ENCODE results near the gene PGM5.
"Not testable (repeated sequence)": the region's sequence is repeated elsewhere in the genome, so short reads cannot be mapped to it uniquely, and the experiment has no call there.

PGM5 gene

GRCh38 chr9:68377723-68378122 lies 21.3 kb downstream of the PGM5 start:
- not testable (repeated sequence) for DNase-seq (ENCODE audit: low spot score)

- not testable (repeated sequence) for DNase-seq (ENCODE audit: low spot score)
Measured at GRCh38 chr9:68383894-68384293, 27.5 kb downstream of the PGM5 start.

DNA sequence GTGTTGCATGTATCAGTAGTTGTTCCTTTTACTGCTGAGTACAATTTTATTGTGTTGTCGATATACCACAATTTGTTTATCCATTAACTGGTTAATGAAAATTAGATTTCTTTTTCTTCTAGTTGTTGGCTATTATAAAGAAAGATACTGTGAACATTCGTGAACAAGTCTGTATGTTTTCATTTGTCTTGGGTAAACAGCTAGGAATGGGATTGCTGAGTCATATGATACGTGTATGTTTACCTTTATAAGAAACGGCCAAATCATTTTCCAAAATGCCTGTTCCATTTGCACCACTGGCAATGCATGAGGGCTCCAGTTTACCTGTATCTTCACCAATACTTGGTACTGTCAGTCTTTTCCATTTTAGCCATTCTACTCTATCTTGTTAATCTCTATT lies 33.1 kb downstream of the PGM5 start:
- not testable (repeated sequence) for DNase-seq (ENCODE audit: low spot score)

DNA sequence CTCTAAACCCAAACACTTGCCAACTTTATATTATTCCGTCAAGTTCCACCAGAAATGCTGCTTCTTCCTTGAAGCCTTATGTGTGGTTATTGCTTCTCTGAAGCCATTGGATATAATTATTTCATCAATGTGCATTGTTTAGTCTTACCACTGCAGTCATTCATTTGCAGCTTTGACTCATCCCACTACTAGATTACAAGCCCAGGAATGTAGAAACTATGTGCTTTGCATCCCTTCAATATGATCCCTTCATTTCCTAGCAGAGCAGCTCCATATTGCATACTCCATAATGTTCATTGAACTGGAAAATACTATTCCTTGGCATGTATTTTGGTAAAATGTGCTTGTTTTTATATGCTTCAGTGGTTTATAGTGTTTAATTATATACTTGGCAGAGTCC lies 34.3 kb downstream of the PGM5 start:
- not testable (repeated sequence) for DNase-seq (ENCODE audit: low spot score)

- DNase-seq (ENCODE audit: low spot score), result not testable (repeated sequence)
Measured at GRCh38 chr9:68396411-68397094, 40.1 kb downstream of the PGM5 start.

DNA sequence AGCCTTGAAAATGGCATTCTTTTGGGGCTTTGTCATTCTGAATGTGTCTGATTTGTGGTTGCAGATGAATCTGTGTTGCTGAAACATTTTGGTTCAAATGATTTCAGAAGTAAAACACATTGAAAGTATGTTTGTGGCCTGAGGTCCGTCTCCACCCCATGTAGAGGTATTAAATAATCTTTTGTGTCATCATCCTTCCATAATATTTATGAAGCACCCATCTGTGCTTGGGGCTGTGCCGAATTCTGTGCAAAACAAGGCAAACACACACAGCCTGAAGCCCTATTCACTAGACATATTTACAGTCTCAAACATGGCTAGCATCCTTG lies 40.6 kb downstream of the PGM5 start:
- not testable (repeated sequence) for DNase-seq (ENCODE audit: low spot score)

DNA sequence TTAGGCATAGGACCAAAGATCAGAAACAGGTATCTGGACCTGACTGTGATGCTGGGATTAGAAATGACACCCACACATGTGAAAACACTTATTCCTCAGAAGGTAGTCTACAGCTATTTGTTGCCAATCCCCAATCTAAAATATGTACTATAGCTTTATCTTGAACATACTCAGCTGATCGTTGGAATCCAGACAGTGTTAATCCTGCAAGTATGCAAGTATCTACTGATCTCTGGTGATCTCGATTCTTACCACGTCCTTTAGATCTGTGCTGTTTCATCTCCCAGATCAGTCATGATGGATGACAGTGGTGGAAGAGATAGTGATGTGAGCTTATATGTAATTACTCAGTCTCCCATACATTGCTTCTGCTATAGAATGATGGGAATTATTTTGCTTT lies 41.4 kb downstream of the PGM5 start:
- DNase-seq (ENCODE audit: low spot score), result not testable (repeated sequence)

- not testable (repeated sequence) for DNase-seq (ENCODE audit: low spot score)
Measured at GRCh38 chr9:68398324-68398723, 41.9 kb downstream of the PGM5 start.

GRCh38 chr9:68404421-68405185 lies 48.2 kb downstream of the PGM5 start:
- not testable (repeated sequence) for DNase-seq (ENCODE audit: low spot score)

DNA sequence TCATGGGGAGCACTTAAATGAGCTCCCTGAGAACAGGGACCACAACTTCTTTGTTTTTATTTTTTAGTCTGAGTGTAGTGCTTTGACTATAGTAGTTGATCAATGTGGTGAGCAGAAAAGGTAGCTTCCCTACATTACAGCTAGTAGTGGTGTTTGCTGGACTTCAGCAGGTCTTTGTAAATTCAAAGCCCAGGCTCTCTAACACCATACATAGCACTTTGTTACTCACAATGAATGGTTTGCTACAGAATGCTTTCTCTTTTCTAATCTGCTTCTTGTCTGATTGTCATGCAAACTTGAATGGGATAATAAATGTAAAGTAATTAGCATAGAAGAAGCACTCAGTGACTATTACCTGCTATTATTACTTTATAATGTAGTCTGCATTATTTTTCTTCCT lies 55.5 kb downstream of the PGM5 start:
- DNase-seq (ENCODE audit: low spot score), result not testable (repeated sequence)

GRCh38 chr9:68412754-68413153 lies 56.3 kb downstream of the PGM5 start:
- not testable (repeated sequence) for DNase-seq (ENCODE audit: low spot score)

DNA sequence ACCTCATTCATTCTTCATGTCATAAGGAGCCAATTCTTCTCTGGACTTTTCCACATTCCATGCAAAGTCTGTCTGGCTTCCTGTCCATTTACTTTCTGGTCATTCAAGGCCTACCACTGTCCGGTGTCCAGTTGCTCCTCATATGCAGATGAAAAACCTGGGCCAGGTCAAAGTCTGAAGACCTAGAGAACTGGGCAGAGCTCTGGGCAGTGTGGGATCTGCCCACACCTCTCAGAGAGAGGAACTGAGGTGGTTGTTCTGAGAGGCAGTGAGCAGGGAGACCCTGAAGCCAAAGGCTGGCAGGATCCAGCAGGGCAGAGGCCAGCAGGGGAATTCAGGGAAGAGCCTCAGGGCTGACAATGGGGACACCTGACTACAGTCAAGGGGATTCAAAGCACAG lies 58.7 kb downstream of the PGM5 start:
- not testable (repeated sequence) for DNase-seq (ENCODE audit: low spot score)

GRCh38 chr9:68416936-68417564 lies 60.6 kb downstream of the PGM5 start:
- peak; percentile 53 for DNase-seq (ENCODE audit: low spot score)

GRCh38 chr9:68417762-68418161 lies 61.4 kb downstream of the PGM5 start:
- DNase-seq (ENCODE audit: low spot score), result no peak

GRCh38 chr9:68418259-68418845 lies 61.9 kb downstream of the PGM5 start:
- no peak for DNase-seq (ENCODE audit: low spot score)

DNA sequence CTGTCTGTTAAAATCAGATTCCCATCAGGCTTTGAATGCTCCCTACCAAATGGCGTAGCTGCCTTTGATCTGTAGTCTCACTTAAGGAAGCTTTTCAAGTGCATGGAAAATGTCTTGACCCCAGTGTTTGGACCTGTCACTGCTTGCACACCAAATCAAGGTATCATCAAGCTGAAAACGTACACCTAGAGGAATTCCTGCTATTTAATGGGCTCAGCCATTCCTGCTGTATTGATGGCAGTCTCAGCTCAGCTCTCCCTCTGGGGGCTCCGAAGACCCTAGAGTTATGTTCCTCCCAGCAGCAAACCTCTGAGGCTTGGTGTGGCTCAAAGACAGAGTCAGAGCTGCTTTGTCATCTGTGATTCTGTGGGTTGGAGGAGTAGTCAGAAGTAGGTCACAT lies 63.5 kb downstream of the PGM5 start:
- DNase-seq (ENCODE audit: low spot score), result no peak

DNA sequence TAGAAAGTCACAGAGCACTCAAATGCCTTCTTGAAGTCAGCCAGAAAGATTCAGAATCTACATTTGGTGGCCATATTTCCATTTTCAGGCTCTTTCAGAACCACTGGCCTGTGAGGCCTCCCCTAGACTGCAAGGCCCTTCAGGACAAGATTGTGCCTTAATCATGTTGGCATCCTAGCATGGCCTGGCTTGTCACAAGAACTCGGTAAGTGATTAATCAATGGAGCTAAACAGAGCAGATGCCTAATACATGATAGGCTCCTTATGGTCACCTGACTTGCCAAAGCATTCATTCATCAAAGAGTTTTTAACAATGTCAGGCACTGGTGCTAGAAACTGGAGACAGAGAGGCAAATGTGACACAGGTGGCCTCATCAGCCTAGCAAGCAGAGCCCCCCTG lies 70.3 kb downstream of the PGM5 start:
- DNase-seq (ENCODE audit: low spot score), result no peak

GRCh38 chr9:68427216-68427977 lies 71.0 kb downstream of the PGM5 start:
- DNase-seq (ENCODE audit: low spot score), result no peak

DNA sequence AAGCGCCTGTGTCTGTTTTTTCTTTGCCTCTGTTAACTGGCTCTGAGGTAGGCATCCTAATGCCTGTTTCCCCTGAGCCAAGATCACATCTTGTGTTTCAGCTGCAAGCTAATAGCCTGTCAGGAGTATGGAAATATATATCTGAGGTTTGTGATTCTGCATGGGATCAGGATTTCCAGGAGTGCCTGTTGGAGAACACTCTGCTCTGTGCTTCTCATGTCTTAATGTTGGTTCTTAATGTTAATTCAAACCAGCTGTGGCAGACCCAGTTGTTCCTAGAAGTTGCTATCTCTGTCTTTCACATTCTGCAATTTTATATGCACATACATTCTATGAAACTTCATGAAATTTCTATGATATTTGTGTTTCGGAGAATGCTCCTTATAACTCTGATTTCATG lies 72.1 kb downstream of the PGM5 start:
- no peak for DNase-seq (ENCODE audit: low spot score)

DNA sequence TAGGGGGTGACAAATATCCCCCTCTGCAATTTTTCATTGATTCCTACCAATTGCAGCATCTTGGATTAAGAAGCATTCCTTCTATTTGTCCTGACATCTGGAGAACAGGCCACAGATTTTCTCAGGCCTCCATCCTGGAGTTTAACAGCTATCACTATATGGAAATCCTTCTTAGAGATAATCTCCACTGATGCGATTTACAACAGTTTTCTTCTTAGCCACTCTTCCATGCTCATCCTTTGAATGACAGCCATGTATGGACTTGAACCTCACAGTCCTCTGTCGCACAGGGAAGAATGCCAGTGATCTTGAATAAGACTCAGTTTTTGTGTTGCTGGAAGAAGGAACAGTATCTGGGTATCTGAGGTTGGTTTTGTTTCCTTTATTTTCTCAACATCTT lies 73.2 kb downstream of the PGM5 start:
- DNase-seq (ENCODE audit: low spot score), result no peak

DNA sequence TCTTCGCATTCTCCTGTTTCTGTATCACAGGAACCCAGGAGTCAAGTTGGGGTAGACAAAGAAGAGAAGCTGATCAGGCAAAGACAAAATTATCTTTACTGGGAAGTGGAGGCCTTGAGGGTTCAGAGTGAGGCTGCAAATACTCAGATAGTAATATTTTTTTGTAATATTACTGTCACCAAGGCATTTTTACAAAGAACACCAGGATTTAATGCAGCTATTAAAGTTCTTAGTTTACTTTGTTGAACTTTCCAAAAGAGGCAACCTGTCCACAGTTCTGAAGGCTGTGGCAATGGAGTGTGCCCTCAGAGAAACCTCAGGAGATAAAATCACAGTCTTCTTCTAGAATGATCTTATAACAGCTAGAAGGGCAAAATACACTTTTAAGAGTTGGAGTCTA lies 74.9 kb downstream of the PGM5 start:
- no peak for DNase-seq (ENCODE audit: low spot score)

- no peak for DNase-seq (ENCODE audit: low spot score)
Measured at GRCh38 chr9:68433531-68434110, 77.2 kb downstream of the PGM5 start.

Measured in iPS-NIHi11 (cell line).